HepG2 (cell line): ENCODE data around the gene SPIRE1. TPM values are rescaled to one million over a fixed set of nuclear protein-coding genes. Genes with fewer than 3 reads are reported as not detected.

Source experiments
- BCLAF1 ChIP-seq: fragments of 450-650 bp; IDR thresholded peaks from 2 replicates; pipeline ENCODE4 v1.6.1; 2017; ENCODE audit warnings: mild to moderate bottlenecking
- BORCS8-MEF2B ChIP-seq: sonication (generic); formaldehyde crosslinking; IDR thresholded peaks from 2 replicates; pipeline ENCODE4 v1.8.0; 2022; ENCODE audit warnings: mild to moderate bottlenecking, missing genetic modification reagents
- DZIP1 ChIP-seq: sonication (generic); formaldehyde crosslinking; IDR thresholded peaks from 2 replicates; pipeline ENCODE4 v1.5.0; 2020; ENCODE audit warnings: mild to moderate bottlenecking, missing genetic modification reagents
- HDAC6 ChIP-seq: fragments of 200-600 bp; sonication (generic); IDR thresholded peaks from 2 replicates; pipeline ENCODE4 v1.7.0; 2017; ENCODE audit warnings: mild to moderate bottlenecking, antibody characterized with exemption, low read length, low read depth
- KDM2A ChIP-seq: sonication (generic); formaldehyde crosslinking; IDR thresholded peaks from 2 replicates; pipeline ENCODE4 v1.4.0; 2020; ENCODE audit warnings: low read depth, missing genetic modification reagents, borderline replicate concordance
- KMT2B ChIP-seq: IDR thresholded peaks from 2 replicates; pipeline ENCODE4 v1.6.1; 2016; ENCODE audit warnings: missing genetic modification reagents, missing compliant biosample characterization
- MXD1 ChIP-seq: sonication (generic); formaldehyde crosslinking; IDR thresholded peaks from 2 replicates; pipeline ENCODE4 v1.4.0; 2020; ENCODE audit warnings: mild to moderate bottlenecking, missing genetic modification reagents
- NRL ChIP-seq: sonication (generic); formaldehyde crosslinking; IDR thresholded peaks from 2 replicates; pipeline ENCODE4 v1.5.0; 2020; ENCODE audit warnings: missing genetic modification reagents, mild to moderate bottlenecking, moderate library complexity, borderline replicate concordance
- SP140L ChIP-seq: sonication (generic); formaldehyde crosslinking; IDR thresholded peaks from 2 replicates; pipeline ENCODE4 v1.4.0; 2020; ENCODE audit warnings: missing genetic modification reagents, borderline replicate concordance
- ZGPAT ChIP-seq: IDR thresholded peaks from 2 replicates; pipeline ENCODE4 v1.6.1; 2016; ENCODE audit warnings: mild to moderate bottlenecking
- ZNF232 ChIP-seq: sonication (generic); formaldehyde crosslinking; IDR thresholded peaks from 2 replicates; pipeline ENCODE4 v1.4.0; 2020; ENCODE audit warnings: missing genetic modification reagents, borderline replicate concordance
- ZNF558 ChIP-seq: sonication (generic); formaldehyde crosslinking; IDR thresholded peaks from 2 replicates; pipeline ENCODE4 v1.9.0; 2022; ENCODE audit warnings: mild to moderate bottlenecking, missing genetic modification reagents, borderline replicate concordance
- ZNF570 ChIP-seq: sonication (generic); formaldehyde crosslinking; IDR thresholded peaks from 2 replicates; pipeline ENCODE4 v1.4.0; 2020; ENCODE audit warnings: mild to moderate bottlenecking, missing genetic modification reagents, borderline replicate concordance
- ZNF678 ChIP-seq: sonication (generic); formaldehyde crosslinking; IDR thresholded peaks from 2 replicates; pipeline ENCODE4 v1.4.0; 2020; ENCODE audit warnings: mild to moderate bottlenecking, missing genetic modification reagents
- ZNF687 ChIP-seq: sonication (generic); formaldehyde crosslinking; IDR thresholded peaks from 2 replicates; pipeline ENCODE4 v1.5.1; 2020; ENCODE audit warnings: mild to moderate bottlenecking, missing genetic modification reagents, moderate library complexity
- ZNF775 ChIP-seq: sonication (generic); formaldehyde crosslinking; IDR thresholded peaks from 2 replicates; pipeline ENCODE4 v1.4.0; 2020; ENCODE audit warnings: missing genetic modification reagents, mild to moderate bottlenecking, moderate library complexity, borderline replicate concordance
- polyA plus RNA-seq, 8 experiments: library from polyadenylated mRNA; depleted of rRNA in 3 of 8; stranded (reverse) in 7 of 8; unstranded in 1 of 8; fragments of >200 nt; fragmentation: Illumina TruSeq in 4 of 8; extraction: Trizol in 4 of 8; gene quantifications; 2 replicates each; pipeline versions ENCODE4 v1.2.1 to v1.2.3, GENCODE V29; 2011 to 2016; ENCODE audit warnings: low read depth in 4 of 8, missing spikeins in 1 of 8, mixed read lengths in 1 of 8; ENCODE audit not compliant: insufficient read depth in 1 of 8
- total RNA-seq, 5 experiments: library from RNA; depleted of rRNA; stranded (reverse); fragments of >200 nt; fragmentation: Illumina TruSeq; extraction: Trizol; gene quantifications; 2 replicates each; pipeline ENCODE4 v1.2.3, GENCODE V29; 2016; ENCODE audit warnings: low read depth in 1 of 5

The SPIRE1 gene
- total and polyA plus RNA-seq, 2 of the 13 experiments (the other 11 are each of a cell fraction or from before 2014, with no cell fraction given) = 9.9 to 21.3 TPM

GRCh38 chr18:12656938-12657683, 796 bp downstream of the SPIRE1 start (continued):
- TF ChIP-seq ZNF687 (CRISPR knock-in tag) (peak; percentile 92), ZNF775 (CRISPR knock-in tag) (0 out of 2 replicates have a peak, but pooled peaks have one; percentile 38), ZNF678 (CRISPR knock-in tag) (no peak; the same call in 1 of the 2 replicates), BORCS8-MEF2B (CRISPR knock-in tag) (peak; percentile 74), ZGPAT (CRISPR knock-in tag) (peak; percentile 67; the same call in 1 of the 2 replicates), KMT2B (peak; percentile 36; the same call in 1 of the 2 replicates), MXD1 (no peak), BCLAF1 (no peak), HDAC6 (no peak), SP140L (no peak), NRL (CRISPR knock-in tag) (0 out of 2 replicates have a peak, but pooled peaks have one; percentile 40), DZIP1 (CRISPR knock-in tag) (0 out of 2 replicates have a peak, but pooled peaks have one; percentile 36), ZNF558 (CRISPR knock-in tag) (peak; percentile 54; the same call in 1 of the 2 replicates), ZNF570 (no peak), KDM2A (CRISPR knock-in tag) (peak; percentile 27; the same call in 1 of the 2 replicates), ZNF232 (CRISPR knock-in tag) (0 out of 2 replicates have a peak, but pooled peaks have one; percentile 54)
